ENCODE results near the gene VCL. TPM values are rescaled to one million over a fixed set of nuclear protein-coding genes. Genes with fewer than 3 reads are reported as not detected.

Gene VCL
- total and polyA plus RNA-seq, 2 of the 8 experiments (the other 6 are each of a cell fraction or from before 2014, with no cell fraction given) = 119 to 377 TPM

GRCh38 chr10:74139981-74140380 lies 142.1 kb downstream of the VCL start:
- no peak for DNase-seq (ENCODE audit: low read depth in 1 of 2, low spot score in 2 of 2)
- TF ChIP-seq GTF2F1 (IDR thresholded peaks at IDR 0.05; ENCODE audit: borderline replicate concordance, low read depth, low read length) = no peak
- no peak for TF ChIP-seq NANOG (IDR thresholded peaks at IDR 0.05; ENCODE audit: insufficient read depth, low read depth, low read length, poor library complexity, severe bottlenecking)

More at GRCh38 chr10:74139981-74140380, 142.1 kb downstream of the VCL start:
- Histone ChIP-seq H2BK5ac (ENCODE audit: low read depth, low read length) (no peak overlapping the region), H3K4me3 (ENCODE audit: extremely low read depth in 1 of 4, insufficient read depth in 2 of 4, low read depth in 3 of 4, low read length in 4 of 4) (no peak overlapping the region), H4K91ac (replicated peaks; ENCODE audit: insufficient read length, low read length) (no peak overlapping the region), H3K23ac (ENCODE audit: insufficient read length) (no peak overlapping the region), H3K4ac (replicated peaks; ENCODE audit: insufficient read length, low read depth, low read length) (no peak overlapping the region), H3K36me3 (ENCODE audit: control insufficient read depth in 2 of 4, insufficient read depth in 4 of 4, low read length in 3 of 4) (peaks cover 0 to 29% (median 12%) of the 10 kb centered on the region in 4 experiments; a peak in 7 of 8 replicates), H3K79me1 (ENCODE audit: low read depth, low read length) (peaks cover 2% of the 10 kb centered on the region; the same call in 1 of the 2 replicates), H3K23me2 (ENCODE audit: low read depth, low read length) (no peaks in the 10 kb centered on the region), H3K27ac (ENCODE audit: low read depth, low read length) (no peak overlapping the region), H2BK120ac (replicated peaks; ENCODE audit: low read depth, low read length) (no peak overlapping the region), H3K14ac (ENCODE audit: insufficient read length) (no peak overlapping the region), H3K9me3 (ENCODE audit: insufficient read depth in 2 of 2, low read depth in 1 of 2, low read length in 1 of 2) (no peaks in the 10 kb centered on the region), H3K27me3 (replicated peaks in 1 of 4; ENCODE audit: control insufficient read depth in 3 of 4, extremely low read depth in 1 of 4, insufficient read depth in 3 of 4, low read length in 3 of 4) (no peaks in the 10 kb centered on the region), H4K5ac (ENCODE audit: insufficient read length, low read depth, low read length) (no peak overlapping the region), H4K20me1 (replicated peaks in 1 of 2; ENCODE audit: control insufficient read depth in 1 of 2, insufficient read depth in 2 of 2, low read length in 2 of 2) (peaks cover 1 to 2% of the 10 kb centered on the region in 2 experiments), H3K4me1 (replicated peaks in 1 of 4; ENCODE audit: control insufficient read depth in 3 of 4, insufficient read depth in 4 of 4, low read length in 3 of 4) (no peaks in the 10 kb centered on the region), H3K56ac (replicated peaks; ENCODE audit: insufficient read length, low read depth, low read length) (no peak overlapping the region), H3K79me2 (ENCODE audit: control insufficient read depth in 1 of 2, insufficient read depth in 2 of 2, low read length in 2 of 2) (peaks cover 0 to 7% of the 10 kb centered on the region in 2 experiments; a peak in 2 of 4 replicates), H3K4me2 (ENCODE audit: insufficient read depth in 1 of 2, low read depth in 2 of 2, low read length in 2 of 2) (no peak overlapping the region), H2BK20ac (ENCODE audit: low read length) (no peak overlapping the region), H3K18ac (ENCODE audit: extremely low read depth, low read length) (no peak overlapping the region), H2AFZ (ENCODE audit: low read length) (no peak overlapping the region), H4K8ac (ENCODE audit: extremely low read depth, insufficient read depth, low read length) (peak overlapping the region; percentile 51; the same call in 1 of the 2 replicates), H2BK15ac (ENCODE audit: low read length) (no peak overlapping the region), H3K9ac (replicated peaks in 1 of 4; ENCODE audit: extremely low read depth in 1 of 4, low read depth in 3 of 4, low read length in 3 of 4) (no peak overlapping the region), H2AK5ac (ENCODE audit: low read depth, low read length) (no peak overlapping the region), H2BK12ac (ENCODE audit: low read depth, low read length) (no peak overlapping the region)
- POLR2A ChIA-PET (ENCODE audit: partially characterized antibody) = interaction anchor here (0.6 to 2.3 kb wide), 3 partner anchors 10 to 38 kb away, joined by 3 to 11 read pairs (median 3); partner anchors contain the start of genes ADK and AP3M1
- WGBS, 2 experiments (ENCODE audit: extremely low coverage in 1 of 2, insufficient coverage in 1 of 2, insufficient read length in 1 of 2, insufficient replicate concordance in 2 of 2, low coverage in 1 of 2, low lambda C conversion rate in 2 of 2, missing lambda C conversion rate in 1 of 2) = 90% methylated on average over 15 of the region's 18 CpGs; no CpG with 5 or more reads in 1 of the 2 experiments
- CTCF ChIA-PET (ENCODE audit: partially characterized antibody) = interaction anchor here (2.0 to 2.4 kb wide), 2 partner anchors 8 to 73 kb away, joined by 6 to 11 read pairs; no protein-coding TSS in a partner anchor
- FAIRE-seq = no peak

All from H1 (cell line).